Vagina (tissue), 2 donors: ENCODE data around the gene BRD3OS.

Experiments used
- POLR2A ChIP-seq, 2 donors: fragments of 450-650 bp; IDR thresholded peaks; one replicate each; pipeline ENCODE4 v1.6.1; 2017; ENCODE audit warnings: antibody characterized with exemption in 2 of 2, mild to moderate bottlenecking in 2 of 2, moderate library complexity in 2 of 2
- POLR2AphosphoS5 ChIP-seq, 2 donors: sonication (generic); formaldehyde crosslinking; IDR thresholded peaks; one replicate each; pipeline ENCODE4 v1.9.0; 2017; ENCODE audit warnings: antibody characterized with exemption in 2 of 2, mild to moderate bottlenecking in 2 of 2, low read depth in 1 of 2; ENCODE audit not compliant: insufficient read depth in 1 of 2
- TF ChIP-seq, protein P1 (sequence below), 3 experiments: fragments of 450-650 bp in 2 of 3; fragments of 200-600 bp in 1 of 3; sonication (generic) in 1 of 3; IDR thresholded peaks; one replicate each; pipeline ENCODE4 v1.5.1; 2017 to 2019; ENCODE audit warnings: antibody characterized with exemption in 3 of 3, mild to moderate bottlenecking in 2 of 3, moderate library complexity in 2 of 3

DNA sequence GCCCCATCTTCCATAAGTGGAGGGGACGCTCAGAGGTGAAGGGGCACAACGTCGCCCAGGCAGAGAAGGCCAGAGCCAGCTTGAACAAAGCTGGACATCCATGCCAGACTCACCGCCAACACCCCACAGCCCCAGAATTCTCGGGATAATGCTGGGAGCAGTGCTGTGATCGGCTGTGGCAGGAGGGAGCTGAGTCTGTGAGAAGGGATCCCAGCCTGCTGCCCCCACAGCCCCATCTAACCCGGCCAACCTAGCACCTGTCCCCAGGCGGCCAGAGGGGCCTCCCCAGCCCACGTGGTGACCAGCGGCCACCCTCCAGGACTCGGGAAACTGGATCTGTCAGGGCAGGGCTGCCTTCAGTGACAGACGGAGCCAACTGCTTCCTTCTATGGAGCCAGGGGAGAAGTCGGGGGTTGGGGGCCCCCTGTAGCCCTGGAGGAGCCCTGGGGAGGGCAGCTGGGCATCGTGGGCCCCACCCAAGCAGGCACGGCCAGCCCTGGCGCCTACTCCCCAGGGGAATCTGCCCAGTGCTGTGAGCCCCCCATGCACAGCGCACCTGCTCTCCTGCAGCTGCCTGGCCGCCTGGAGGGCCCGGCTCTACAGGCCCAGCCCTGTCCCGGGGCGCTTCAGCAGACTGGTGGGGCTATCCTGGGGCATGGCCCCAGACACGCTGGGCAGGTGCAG, 36.5 kb downstream of the BRD3OS start:
- no peak for TF ChIP-seq POLR2AphosphoS5 (IDR thresholded peaks at IDR 0.05; ENCODE audit: insufficient read depth in 1 of 2, low read depth in 1 of 2)
- TF ChIP-seq, protein P1, sequence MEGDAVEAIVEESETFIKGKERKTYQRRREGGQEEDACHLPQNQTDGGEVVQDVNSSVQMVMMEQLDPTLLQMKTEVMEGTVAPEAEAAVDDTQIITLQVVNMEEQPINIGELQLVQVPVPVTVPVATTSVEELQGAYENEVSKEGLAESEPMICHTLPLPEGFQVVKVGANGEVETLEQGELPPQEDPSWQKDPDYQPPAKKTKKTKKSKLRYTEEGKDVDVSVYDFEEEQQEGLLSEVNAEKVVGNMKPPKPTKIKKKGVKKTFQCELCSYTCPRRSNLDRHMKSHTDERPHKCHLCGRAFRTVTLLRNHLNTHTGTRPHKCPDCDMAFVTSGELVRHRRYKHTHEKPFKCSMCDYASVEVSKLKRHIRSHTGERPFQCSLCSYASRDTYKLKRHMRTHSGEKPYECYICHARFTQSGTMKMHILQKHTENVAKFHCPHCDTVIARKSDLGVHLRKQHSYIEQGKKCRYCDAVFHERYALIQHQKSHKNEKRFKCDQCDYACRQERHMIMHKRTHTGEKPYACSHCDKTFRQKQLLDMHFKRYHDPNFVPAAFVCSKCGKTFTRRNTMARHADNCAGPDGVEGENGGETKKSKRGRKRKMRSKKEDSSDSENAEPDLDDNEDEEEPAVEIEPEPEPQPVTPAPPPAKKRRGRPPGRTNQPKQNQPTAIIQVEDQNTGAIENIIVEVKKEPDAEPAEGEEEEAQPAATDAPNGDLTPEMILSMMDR (IDR thresholded peaks at IDR 0.05), result no peak
- TF ChIP-seq POLR2A (IDR thresholded peaks at IDR 0.05), result no peak
